Measurements from ENCODE around the gene CORO2A.
"Not testable (repeated sequence)": the region's sequence is repeated elsewhere in the genome, so short reads cannot be mapped to it uniquely, and the experiment has no call there.

Gene CORO2A

DNA sequence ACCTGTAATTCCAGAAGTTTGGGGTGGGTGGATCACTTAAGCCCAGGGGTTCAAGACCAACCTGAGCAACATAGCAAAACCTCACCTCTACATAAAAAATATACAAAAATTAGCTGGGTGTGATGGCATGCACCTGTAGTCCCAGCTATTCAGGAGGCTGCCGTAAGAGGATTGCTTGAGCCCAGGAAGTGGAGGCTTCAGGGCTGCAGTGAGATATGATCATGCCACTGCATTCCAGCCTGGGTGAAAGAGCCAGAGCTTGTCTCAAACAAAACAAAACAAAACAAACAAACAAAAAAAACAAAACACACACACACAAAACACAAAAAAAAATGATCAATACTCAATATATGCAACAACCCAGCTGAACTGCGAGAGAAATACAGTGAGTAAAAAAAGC, 44.0 kb downstream of the CORO2A start:
- DNase-seq (ENCODE audit: low read depth, low spot score) = no peak
- peak overlapping the region; percentile 99 for H3K27ac ChIP-seq

DNA sequence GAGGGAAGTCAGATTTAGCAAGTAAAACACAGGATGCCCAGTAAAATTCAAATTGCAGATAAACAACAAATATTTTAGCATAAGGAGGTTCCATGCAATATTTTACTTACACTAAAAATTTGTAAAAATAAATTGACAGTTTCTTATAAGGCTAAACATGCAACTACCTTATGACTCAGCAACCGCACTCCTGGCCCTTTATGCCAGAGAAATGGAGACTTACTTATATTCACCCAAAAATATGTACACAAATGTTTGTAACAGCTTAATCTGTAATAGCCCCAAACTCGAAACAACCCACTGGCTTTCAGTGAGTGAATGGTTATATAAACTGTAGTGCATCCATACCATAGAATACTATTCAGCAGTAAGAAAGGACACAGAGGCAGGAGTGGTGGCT, 44.9 kb downstream of the CORO2A start:
- DNase-seq (ENCODE audit: low read depth, low spot score) = no peak

DNA sequence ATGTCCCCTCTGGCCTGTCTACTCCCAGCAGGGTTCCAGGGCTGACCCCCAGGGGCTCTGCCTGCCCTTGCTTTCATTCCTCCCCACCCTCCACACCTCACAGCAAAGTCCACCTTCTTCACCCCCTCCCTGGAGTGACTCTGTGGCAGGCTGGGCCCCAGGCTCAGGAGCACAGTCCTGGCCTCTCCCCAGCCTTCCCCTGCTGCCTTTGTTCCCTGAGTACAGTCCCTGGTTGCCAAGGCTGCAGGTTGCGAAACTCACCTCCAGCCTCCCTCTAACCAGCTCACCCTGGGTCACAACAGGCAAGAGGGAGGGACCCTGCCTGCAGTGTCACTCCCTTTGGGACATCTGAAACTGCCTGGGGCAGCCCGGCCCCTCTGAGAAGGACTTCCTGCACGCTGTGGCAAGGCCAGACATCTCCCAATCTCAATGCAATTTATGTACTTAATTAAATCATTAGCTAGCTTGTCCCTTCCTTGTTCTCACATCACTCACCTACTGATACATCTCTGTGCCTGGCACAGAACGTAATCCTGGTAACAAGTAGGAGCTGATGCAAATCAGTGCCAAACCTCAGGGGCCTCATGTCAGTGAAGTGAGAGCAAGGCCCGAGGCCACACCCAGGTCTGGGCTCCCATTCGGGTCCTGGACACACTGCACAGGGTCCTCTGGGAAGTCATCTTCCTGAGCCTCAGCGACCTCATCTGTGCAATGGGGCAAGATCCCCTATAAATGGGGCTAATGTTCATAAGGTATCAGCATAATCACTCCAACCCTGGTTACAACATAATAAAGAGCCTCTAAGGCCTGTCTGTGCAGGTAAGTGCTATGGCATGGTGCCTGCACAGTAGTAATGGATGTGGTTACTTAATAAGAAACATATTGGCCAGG, 46.1 kb downstream of the CORO2A start:
- peak overlapping the region; percentile 99 for H3K27ac ChIP-seq
- peak; percentile 83 for DNase-seq (ENCODE audit: low read depth, low spot score)

More for the DNA sequence above, 44.9 kb downstream of the CORO2A start:
- peak overlapping the region; percentile 99 for H3K27ac ChIP-seq

DNA sequence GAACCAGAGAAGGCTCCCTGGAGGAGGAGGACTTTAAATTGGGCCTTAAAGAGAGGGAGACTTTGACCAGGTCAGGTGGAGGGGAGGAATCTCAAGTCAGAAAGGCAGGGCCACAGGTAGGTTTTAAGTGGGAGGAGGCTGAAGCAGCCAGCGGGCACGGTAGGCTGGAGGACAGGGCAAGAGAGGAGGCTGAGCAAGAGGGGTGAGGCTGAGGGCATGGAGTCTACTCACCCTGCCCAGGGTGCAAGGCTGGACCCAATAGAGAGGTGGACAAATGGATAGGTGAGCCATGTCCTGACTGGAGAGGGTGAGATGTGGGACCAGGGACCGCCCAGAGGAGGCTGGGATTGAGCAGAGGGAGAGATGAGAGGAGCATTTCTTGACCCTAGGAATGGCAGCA, 47.8 kb downstream of the CORO2A start:
- H3K27ac ChIP-seq = peak overlapping the region; percentile 99
- DNase-seq (ENCODE audit: low read depth, low spot score) = no peak

DNA sequence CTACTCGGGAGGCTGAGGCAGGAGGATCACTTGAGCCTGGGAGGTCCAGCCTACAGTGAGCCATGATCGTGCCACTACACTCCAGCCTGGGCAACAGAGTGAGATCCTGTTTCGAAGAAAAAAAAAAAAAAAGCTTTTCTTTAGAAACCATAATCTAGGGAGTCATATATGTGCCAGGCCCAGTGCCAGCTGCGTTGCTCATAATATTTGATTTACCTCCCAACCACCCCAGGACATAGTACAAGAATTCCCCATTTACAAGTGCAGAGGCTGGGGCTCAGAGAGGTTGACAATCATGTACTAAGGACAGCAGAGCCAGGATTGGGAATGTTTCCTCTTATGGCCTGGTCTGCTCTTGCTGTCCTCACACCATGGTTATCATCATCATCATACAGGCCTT, 48.4 kb downstream of the CORO2A start:
- no peak for DNase-seq (ENCODE audit: low read depth, low spot score)
- H3K27ac ChIP-seq = peak overlapping the region; percentile 99

DNA sequence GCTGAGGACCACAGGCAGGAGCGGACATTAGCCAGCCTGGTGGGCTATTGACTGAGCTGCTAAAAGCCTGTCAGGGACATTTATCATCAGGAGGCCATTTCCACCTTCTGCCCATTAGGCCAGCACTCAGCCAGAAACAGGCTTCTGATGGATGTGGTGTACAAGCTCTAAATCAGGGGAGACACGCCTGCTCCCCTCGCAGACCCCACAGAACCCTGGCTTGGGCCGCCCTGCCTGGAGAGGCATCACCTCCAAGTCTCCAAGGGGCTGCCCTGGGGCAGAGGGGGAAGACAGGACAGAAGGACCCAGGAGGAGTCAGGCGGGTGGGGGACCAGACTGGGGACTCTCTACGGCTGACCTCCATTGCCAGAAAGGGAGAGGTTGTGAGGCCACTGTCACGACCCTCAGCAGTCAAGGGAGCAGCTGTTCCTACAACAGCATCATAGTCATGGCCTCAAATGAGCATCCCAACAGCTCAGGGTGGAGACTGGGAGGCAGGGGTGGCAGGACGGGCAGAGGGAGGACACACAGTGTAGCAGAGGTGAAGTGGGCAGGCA, 49.4 kb downstream of the CORO2A start:
- H3K27ac ChIP-seq = peak overlapping the region; percentile 99
- no peak for DNase-seq (ENCODE audit: low read depth, low spot score)

DNA sequence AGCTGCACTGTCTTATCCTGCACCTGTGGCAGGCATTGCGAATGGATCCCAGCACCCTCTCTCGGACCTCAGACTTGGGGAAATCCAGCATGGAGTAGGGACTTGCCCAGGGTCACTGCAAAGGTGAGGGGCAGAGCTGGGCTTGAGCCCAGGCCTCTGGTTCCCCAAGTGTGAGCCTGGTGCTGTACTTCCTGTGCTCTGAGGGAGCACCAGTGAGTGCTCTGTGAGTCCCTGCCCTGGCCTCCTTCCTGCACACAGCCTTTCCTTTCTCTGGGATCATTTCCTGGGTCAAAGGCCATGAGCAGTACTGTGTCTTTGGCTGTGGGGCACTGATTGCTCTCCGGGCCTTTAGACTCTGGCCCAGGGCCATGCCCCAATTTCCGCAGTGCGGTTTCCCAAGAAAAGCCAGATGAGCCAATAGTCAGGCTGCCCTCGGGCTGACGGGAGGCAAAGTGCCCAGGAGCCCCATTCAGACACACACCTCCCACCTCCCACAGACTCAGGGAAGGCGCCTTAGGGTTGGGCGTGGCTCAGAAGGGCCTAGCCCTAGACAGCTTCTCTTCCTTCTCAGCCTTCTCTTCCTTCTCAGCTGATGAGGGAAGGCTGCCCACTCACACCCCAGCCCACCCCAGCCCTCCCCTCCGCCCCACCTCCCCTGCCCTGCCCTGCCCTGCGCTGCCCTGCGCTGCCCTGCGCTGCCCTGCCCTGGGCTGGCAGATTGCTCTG, 50.1 kb downstream of the CORO2A start:
- peak; percentile 52 for DNase-seq (ENCODE audit: low read depth, low spot score)
- H3K27ac ChIP-seq = peak overlapping the region; percentile 99

DNA sequence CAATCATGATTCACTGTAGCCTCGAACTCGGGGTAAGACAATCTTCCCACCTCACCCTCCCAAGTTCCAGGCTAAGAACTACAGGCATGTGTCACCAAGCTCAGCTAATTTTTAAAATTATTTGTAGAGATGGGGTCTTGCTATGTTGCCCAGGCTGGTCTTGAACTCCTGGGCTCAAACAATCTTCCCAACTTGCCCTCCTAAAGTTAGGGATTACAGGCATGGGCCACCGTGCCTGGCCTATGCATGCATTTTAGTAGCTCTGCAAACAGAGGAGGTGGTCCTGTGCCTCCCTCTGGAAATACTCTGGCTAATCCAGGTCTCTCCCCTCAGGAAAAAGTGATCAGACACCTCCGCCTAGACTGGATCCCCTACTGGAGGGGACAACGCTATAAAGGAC, 51.9 kb downstream of the CORO2A start:
- no peak for DNase-seq (ENCODE audit: low read depth, low spot score)

DNA sequence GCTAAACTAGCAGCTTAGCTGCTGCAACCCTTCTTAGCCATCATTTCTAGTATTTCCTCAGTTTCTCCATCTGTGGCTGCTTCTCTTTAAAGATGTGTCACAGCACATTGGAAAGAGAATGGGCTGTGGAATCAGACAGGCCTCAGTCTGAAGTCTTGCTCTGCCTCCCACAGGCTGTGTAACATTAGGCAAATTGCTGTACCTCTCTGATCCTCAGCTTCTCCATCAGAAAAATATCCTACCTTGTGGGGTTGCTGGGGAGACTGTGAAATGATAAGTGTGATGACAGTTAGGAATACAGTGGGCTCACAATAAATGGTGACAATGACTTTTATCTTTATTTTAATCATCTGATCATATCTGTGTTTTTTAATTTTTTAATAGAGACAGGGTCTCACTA, 55.9 kb downstream of the CORO2A start:
- H3K27ac ChIP-seq = no peak overlapping the region
- DNase-seq (ENCODE audit: low read depth, low spot score) = no peak

More for the DNA sequence above, 51.9 kb downstream of the CORO2A start:
- no peak overlapping the region for H3K27ac ChIP-seq

DNA sequence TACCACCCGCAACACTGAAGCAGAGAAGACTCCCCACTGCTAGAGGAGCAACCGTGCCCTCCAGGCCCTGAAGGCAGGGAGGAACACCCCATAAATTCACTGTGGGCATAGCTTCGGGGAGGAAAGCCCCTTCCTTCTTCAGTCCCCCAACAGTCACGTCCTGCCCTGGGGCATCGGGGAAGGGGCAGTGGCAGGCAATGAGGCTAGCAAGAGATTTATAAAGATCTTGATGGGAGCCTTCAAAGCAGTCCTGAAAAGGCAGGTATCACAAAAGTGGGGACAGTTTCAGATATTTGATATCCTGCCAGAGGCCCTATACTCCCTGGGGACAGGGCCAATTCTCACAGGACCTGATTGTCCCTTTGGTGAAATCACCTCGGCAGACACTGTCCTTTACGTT, 56.5 kb downstream of the CORO2A start:
- H3K27ac ChIP-seq = no peak overlapping the region
- DNase-seq (ENCODE audit: low read depth, low spot score) = no peak

DNA sequence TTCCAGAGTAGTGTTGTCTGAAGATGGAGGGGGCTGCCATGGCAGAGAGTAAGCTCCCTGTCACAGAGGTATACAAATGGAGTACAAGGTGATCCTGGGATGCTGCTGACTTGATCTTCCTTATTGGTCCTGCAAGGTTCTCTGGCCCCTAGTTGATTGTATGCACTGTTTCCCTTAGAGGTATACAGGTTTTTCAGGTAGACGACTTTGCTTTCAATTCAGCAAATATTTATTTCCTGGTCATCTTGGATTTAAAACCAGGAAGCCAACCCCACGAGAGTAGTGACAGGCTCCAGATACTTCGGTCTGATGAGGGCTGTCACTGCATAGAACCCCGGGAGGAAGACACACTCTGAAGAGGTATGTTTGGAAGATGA, 56.9 kb downstream of the CORO2A start:
- DNase-seq (ENCODE audit: low read depth, low spot score) = no peak
- no peak overlapping the region for H3K27ac ChIP-seq

DNA sequence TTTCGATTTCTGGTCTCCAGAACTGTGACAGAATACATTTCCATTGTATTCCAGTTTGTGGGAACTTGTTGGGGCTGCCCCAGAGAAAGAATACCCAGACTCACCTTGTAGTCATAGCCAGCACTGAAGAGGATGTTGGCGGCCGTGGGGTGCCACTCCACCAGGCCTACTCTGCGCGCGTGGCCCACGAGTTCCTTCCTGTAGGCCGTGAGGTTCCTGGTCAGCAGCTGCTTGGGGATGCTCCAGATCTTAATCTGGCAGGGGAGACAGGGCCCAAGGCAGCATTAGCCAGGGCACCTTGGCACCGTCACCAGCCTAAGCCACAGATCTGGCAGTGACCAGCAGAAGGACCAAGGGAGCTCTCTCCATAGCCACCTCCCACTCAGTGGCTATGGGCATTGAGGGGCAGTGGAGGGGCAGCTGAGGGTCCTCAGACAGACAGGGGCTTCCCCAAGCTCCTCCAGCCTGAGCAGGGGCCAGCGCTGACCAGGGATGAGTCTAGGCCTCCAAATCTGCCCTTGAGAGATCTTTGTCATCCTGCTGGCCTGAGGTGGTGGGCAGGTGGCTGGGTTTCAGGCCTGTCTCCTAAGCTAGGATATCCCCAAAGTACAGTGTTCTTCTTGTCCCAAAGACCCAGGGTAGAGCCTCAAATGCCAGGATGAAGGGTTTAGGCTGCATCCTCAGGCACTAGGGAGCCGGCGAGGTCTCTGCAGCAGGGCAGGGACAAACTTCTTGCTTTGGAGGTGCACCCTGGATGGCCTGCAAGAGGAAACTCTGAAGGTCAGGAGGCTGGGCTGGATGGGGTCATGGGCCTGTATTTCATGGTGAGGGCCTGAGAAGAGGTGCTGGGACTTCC, 57.5 kb downstream of the CORO2A start:
- DNase-seq (ENCODE audit: low read depth, low spot score) = no peak
- H3K27ac ChIP-seq = no peak overlapping the region

DNA sequence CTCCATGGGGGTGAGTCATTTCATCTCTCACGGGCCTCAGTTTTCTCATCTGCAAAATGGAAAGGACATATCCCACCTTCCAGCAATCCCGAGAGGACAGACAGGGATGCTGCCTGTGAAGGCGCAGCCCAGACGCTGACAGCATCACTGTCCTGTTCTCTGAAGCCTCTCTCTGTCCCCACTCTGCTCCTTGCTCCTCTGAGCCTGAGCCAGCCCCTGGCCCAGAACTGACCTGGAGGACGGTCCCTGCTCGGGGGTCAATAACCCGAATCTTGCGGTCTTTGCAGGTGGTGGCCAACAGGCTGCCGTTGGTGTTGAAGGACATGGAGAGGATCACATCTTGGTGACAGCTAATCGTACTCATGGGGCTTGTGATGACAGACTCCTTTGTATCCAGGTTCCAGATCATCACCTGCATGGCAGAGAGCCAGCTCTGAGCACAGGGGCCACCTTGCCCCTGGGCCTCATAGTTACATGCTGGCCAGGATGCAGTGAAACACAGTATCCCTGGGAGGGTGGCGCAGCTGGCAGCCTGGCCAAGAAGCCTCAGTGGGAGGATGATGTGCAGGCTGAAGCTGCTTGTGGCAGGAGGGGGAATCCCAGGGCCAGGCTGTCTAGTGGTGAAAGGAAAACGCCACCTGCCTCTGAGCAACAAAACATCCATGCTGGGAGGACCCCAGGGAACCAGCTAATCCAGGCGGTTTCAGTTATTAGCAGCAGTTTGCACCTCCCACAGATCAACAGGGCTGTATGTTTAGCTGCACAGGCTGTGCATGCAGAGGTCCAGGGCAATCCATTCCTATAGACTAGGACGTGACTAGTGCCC, 59.4 kb downstream of the CORO2A start:
- H3K27ac ChIP-seq = no peak overlapping the region
- DNase-seq (ENCODE audit: low read depth, low spot score) = no peak

DNA sequence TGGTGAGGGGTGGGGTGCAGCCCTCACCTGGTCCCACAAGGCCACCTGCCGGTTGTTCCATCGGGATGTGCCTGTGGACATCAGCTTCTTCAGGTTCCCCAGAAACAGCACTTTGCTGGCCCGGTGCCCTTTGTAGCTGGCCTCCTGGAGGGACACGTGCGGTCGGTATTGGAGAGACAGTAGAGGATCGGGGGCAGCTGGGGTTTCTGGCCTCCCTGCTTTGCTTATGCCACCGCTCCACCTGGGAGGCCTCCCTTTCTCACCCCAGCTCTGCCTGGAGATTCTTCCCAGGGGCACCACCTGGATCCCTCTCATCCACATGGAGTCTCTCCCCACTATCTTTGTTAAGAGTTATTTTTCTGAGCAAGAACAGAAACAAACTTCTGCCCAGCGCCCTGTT, 60.3 kb downstream of the CORO2A start:
- H3K27ac ChIP-seq = no peak overlapping the region
- DNase-seq (ENCODE audit: low read depth, low spot score) = no peak

DNA sequence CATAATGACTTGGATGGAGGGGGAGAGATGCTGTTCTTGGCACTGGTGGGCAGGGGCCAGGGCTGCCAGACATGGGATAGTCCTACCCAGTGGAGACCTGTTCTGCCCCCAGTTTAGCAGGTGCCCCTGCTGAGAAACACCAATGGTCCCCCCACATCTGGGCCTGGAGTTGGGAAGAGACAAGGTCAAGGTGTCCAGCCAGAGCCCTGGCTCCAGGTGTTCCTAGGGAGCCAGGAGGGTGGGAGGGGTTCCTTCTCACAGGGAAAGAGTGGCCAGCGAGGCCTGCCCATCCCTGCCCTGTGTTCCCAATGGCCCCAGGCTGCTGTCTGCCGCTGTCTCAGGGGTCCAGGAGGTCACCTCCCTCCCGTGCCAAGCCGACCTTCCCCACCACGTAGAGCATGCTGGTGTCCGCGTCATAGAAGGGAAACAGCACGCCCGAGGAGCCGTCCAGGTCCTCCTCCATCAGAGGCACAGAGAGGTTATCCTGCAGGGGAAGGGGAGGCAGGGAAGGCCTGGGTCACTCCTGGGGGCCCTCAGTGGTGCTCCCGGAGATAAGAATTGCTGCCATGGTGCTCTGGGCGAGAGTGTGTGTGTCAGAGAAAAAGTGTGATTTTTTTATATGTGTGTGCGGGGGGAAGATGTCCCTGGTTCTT, 61.7 kb downstream of the CORO2A start:
- no peak overlapping the region for H3K27ac ChIP-seq
- no peak for DNase-seq (ENCODE audit: low read depth, low spot score)

DNA sequence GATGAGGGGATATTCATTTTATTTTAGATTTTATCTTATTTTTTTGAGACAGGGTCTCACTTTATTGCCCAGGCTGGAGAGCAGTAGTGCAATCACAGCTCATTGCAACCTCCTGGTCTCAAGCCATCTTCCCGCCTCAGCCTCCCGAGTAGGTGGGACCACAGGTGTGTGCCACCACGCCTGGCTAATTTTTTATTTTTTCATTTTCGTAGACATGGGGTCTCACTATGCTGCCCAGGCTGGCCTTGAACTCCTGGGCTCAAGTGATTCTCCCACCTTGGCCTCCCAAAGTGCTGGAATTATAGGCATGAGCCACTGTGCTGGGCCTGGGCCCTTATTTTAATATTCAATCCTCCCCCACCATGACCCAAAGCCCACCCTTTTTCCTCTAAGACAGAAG, 62.4 kb downstream of the CORO2A start:
- not testable (repeated sequence) for H3K27ac ChIP-seq; DNase-seq (ENCODE audit: low read depth, low spot score)

DNA sequence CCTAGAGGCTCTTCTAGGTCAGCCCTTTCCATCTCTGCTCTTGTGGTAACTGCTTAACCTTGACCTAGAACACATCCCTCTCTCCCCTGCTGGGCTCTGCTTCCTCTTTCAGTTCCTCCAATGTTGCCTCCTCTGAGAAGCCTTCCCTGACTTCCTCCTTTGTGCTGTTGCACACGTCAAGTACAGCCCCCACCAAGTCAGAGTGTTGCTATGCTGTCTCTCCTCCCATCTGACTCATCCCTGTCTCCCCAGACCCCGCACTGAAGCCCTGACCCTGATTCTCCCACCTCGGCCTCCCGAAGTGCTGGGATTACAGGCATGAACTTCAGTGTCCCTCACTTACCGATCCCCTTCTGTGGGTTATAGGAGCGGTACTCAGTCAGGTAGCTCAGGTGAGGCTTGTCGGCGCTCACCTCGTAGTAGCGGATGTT, 63.0 kb downstream of the CORO2A start:
- no peak for DNase-seq (ENCODE audit: low read depth, low spot score)
- H3K27ac ChIP-seq = no peak overlapping the region

DNA sequence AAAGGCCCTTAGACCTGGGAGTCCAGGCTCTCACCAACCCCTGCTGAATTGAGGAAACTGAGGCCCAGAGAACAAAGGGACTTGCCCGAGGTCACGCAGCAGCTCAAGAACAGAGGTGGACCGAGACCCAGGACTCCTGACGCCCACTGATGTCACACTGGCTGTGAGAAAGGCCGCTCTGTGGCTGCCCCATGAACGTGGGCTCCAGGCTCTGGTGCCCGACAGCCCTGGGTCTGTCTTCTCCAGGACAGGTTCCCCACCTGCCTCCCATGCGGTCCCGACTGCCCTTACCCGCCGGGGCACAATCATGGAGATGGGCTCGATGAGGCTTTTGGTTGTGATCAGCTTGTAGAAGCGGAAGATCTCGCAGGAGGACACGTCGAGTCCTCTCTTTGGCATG, 64.1 kb downstream of the CORO2A start:
- DNase-seq (ENCODE audit: low read depth, low spot score) = no peak
- no peak overlapping the region for H3K27ac ChIP-seq

DNA sequence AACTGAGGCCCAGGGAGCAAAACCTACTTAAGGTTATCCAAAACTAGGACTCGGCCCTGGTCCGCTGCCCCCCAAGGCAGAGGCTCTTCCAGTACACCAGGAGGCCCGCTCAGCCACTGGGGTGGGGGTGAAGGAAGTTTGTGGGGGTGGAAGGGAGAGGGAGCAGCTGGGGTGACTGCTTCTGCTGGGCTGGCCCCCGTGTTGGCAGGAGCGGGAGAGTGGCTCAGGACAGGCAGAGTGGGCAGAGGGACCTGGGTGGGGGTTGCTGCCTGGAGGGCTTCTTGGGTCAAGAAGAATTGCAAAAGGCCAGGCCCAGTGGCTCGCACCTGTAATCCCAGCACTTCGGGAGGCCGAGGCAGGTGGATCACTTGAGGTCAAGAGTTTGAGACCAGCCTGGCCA, 65.2 kb downstream of the CORO2A start:
- DNase-seq (ENCODE audit: low read depth, low spot score) = no peak
- H3K27ac ChIP-seq = no peak overlapping the region
